HG03135 (cell line): ENCODE measurements around the gene UBE2O.

ENCODE experiments used
- ATAC-seq: cut with Tn5 transposase; IDR thresholded peaks from one replicate; pipeline ENCODE4 v1.9.1; 2021; ENCODE audit warnings: mild to moderate bottlenecking, moderate library complexity; ENCODE audit not compliant: unreplicated experiment

UBE2O gene

DNA sequence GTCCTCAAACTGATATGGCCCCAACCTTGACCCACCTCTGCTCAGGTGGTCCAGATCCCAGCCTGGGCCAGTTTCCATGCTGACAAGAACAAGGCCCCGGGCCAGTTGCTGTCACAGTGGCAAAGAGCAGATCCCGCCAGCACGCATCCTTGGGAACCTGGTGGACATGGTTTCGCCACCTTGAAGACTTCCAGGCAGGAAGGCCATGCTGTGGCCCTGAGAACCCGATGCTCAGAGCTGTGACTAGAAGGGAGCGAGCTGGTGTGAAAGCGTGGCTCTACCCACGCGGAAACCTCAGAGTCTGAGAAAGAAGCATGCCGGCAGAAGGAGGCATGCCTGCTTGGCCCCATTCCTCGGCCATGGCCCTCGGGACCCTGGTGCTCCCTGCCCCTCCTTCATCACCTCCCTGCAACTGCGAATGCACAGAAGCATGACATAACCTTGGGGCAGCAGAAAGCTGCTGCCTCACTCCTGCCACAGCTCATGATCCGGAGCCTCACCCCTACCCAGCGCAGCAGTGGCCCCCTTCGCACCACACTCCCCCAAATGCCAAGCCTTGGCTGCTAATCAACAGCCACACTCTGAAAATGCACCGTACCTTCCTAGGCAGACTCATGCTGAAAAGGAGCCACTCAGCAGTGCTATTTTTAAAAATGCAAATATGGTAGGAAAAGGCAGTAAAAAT lies 33.2 kb downstream of the UBE2O start:
- ATAC-seq: no peak

DNA sequence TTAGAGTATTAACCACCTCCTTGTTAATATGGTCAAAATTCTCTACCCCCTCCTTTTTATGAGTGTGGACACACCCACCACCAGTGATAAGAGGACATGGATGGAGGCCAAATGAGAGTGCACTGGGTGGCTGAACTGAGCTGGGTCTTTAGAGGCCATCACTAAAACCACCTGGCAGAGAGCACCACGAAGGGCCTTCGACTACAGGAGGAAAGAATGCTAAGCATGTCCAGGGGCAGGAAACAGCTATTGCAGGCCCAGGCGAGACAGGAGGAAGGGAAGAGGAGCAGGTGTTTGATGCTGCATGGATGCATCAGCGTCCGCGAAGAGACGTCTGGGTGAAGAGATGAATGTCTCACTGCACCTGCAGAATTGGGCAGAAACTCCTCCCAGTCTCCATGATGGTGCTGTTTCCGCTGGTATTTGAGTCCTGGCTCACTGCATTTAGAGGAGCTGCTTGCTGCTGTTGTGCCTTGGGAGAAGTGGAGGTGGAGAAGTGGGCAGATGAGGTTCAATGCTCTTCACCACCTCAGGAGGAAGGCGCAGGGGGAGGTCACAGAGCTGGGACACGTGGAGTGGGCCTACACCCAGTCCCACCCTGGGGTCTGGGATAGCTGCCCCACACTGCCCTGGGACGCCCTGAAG lies 35.3 kb downstream of the UBE2O start:
- ATAC-seq: no peak

DNA sequence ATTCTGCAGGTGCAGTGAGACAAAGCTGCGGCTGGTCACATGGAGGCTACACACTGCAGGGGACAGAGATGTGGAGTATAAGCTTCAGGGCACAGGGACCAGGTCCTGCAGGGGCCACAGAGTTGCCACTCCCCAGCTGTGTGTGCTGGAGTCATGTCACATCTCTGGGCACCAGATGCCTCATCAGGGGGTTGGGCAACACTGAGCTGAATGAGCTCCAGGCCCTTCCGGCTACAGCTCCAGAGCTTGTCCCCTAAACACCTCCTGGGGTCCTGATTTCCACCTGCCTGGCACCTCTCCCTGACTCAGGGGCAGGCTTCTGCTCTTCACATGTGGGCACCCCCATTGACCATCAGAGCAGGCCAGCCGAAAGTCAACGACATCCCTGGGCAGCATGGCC lies 36.1 kb downstream of the UBE2O start:
- ATAC-seq: no peak

DNA sequence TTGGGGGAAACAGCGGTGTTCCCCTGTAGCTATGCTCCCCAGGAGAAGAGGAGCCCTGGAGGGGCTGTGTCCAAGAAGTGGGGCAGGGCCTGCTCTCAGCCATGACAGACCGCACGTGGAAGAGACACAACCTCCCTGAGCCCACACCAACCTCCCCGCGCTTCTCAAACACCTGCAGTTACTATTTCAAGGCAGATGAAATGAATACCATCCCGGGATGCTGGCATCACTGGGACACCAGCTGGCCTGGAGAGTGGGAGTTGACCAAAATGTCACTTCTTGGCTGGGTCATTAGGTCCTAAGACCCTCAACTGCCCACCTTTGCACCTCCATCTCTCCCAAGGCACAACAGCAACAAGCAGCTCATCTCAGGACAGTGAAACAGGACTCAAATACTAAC lies 36.5 kb downstream of the UBE2O start:
- ATAC-seq: no peak

DNA sequence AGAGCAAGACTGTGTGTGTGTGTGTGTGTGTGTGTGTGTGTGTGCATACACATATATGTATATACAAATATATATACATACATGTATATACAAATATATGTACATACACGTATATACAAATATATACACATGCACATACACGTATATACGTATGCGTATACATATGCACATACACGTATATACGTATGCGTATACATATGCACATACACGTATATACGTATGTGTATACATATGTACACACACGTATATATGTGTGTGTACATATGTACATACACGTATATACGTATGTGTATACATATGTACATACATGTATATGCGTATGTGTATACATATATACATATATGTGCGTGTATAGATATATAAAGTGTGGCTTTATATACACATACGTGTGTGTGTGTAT lies 37.2 kb downstream of the UBE2O start:
- ATAC-seq: no peak

DNA sequence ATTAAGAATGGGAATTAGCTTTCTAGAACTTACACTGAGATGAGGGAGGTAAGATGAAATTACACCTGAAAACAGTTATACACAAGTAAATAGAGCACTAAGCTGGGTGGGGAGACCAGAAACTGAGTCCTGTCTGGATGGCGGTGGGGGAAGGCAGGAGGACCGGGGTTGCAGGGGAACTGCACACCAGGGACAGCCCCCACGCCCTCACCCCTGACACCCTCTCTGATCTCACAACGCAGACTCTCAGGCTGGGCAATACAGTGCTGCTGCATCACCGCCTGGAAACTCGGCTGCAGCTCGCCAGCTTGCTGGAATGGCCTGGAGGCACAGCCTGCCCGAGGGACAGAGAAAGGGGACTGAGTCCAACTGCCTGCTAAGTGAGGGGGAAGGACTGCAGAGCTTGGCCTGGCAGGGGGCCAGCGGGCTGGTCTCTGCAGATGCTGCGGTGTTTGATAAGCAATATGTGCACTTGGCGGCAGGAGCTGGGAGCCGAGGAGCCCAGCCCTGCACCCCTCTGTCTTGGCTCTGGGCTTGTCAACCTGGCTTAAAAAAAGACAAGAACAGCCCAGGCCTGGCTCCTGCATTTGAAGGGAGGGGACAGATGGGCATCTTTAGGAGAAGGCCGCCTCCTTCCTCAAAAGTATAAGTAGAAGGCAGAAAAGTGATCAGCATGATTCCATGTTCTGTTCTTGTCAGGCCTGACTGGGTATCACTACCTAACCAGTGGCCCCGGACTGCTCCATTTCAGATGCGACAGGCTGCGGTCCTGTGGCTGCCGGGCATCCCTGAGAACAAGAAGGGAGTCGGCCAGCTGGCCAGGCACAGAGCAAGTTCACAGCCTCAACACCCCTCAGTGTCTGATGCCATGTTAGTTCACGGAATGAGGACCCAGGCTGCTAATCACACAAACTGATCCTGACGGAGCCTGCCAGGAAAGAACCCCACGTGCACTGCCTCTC lies 38.3 kb downstream of the UBE2O start:
- no peak for ATAC-seq

DNA sequence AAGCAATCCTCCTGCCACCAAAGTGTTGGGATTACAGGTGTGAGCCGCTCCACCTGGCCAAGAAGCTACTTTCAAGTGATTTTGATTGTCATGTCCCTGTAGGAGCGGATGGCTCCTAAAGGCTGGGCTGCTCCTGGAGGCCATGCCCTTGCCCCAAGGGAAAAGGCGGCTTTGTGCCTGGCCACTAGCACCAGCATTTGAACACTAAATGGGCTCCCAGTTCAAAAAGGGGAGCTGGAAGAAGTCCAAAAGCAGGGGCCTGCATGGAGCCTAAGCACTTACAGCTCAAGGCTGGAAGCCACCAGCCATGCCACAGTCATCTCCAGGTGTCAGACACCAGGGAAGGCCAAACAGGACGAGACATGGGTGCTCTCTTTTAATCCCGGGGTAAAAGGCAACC lies 41.7 kb downstream of the UBE2O start:
- no peak for ATAC-seq

DNA sequence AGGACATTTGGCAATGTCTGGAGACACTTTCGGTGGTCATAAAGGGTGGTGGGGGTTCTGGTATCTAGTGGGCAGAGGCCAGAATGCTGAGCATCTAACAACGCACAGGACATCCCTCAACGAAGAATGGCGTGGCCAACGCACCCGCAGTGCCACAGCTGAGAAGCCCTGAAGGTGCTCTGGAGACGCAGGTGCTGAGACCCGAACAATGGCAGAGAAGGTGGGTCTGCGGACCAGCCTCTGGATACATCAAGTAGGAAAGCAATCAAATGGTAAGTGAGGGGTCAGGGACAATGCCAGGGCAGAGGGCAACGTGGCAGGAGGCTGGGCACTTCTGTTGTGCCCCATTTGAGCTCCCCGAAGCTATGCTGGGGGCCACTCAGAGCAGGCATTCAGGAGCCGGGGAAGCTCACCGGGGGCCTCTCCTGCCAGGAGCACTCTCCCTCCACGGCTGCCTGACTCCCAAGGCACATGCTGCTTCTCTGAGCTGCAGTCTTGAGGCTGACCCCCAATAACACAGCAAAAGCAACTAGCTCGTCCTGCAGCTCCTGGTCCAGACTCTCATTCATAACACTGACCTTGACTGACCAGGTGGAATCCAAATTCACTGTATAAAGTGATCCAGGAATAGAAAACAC lies 42.5 kb downstream of the UBE2O start:
- ATAC-seq: no peak

DNA sequence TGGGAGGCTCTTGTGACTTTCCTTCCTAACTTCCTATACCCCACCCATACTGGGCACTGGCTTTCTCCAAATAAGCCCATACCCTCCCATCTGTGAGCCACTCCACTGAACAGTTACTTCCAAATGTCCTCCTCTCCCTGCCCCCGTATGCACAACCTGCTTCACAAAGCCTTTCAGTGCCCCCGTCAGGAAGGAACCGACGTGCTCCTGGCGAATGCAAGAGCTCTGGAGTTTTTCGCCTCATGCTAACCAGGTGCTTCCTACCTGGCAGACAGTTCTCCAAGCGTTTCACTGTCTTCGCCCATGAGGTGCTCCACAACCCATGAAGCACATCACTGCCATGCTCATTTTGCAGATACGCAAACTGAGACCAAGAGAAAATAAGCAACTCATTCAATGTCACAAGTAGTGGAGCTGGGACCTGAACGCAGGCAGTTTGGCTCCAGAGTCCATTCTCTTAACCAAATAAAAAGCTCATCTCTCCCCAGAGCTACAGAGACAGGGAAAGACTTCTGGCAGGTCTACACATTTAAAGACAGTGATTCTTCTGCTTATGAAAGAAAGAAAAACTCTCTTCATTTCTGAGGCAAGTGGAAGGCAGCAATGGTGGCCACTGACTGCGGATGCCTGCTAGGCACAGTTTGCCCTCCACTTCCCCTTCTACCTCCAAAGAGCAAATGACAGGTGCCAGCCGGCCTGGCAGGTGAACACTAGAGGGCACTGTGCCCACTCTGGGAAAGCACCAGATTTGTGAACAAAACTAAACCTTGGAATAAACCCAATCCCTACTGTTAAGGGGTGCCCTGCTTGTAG lies 44.7 kb downstream of the UBE2O start:
- ATAC-seq: no peak

DNA sequence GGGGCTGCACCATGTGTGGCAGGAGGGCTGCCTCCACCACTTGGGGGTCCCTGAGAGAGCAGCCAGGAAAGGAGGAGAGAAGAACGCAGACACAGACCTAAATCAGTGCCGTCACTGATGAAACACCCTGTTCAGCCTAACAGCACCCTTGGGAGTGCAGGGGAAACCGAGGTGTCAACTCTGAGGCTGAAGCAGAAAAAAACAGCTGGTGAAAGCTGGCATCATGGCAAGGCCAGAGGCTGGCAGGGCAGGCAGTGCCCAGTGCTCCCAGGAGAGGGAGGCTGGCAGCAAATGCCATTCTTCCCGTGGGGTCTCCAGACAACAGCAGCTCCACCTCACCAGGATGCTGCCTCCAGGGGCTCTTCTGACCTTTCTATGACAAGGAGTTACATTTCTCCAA lies 45.4 kb downstream of the UBE2O start:
- ATAC-seq: no peak

DNA sequence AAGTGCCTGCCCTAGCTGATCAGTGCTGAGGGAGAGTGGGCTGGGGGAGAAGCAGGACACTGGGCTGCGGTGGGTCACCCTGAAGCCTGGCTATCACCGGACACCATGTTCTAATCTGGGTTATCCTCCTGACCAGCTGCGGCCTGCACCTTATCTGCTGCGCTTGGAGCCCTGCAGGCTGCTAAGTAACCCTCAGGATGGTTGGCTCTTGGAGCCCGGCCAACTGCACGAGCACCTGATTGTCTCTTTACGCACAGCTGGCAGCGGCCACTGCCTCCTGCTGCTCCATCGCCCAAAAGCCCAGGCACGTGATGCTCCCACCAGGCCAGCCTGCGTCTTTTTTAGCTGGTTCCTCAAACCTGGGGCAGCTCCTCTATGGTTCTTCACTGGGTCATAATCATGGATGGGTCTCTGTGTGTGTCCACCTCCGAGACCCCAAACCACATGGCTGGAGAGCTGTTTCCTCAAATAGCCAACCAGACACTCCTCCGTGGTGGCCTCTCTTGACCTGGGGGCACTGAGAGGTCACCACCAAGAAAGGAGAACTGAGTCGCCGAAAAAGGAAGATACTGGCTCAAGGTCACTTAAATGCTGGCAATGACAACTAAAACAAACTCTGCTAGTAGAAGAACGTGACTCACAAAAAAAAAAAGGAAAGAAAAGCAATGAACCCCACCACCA lies 46.8 kb downstream of the UBE2O start:
- ATAC-seq: no peak

DNA sequence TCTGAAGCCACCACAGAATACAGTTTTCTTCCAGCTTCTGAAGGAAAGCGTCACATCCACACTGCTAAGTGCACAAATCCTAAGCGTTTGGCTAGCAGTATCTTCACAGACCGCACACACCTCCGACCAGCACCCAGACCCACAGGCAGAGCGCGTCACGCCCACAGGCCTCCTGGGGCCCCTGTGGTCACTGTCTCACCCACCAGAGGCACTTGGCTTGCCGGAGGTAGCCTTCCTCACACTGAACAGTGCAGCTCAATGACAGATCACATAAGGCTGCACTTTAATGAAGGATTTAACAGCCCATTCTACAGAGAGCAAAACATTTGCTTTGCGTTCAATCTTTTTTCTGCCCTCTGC lies 47.4 kb downstream of the UBE2O start:
- ATAC-seq: no peak

DNA sequence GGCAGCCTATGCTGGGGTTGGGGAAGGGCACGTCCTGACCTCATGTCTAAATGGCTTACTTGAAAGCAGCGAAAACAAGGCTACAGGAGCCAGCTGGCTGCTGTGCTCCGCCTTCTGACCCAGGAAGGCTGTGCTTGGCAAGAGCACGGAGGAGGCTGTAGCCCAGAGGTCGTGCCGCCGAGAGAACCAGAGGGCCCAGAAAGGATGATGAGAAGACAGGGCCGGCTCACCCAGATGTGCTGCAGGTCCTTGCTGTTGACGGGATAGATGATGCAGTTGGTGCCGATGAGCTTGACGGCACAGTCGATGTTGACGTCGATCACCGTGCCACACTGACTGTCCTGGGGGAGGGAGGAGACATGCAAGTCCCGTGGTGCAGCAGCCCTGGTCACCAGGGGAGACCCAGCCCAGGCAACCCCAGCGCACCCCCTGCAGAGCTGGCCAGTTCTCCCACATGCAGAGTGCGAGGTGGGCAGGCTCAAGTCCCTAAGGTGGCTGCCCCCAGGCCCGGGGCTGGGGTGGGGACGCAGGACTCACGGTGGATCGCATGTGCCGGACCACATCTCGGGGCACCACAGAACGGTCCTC lies 47.9 kb downstream of the UBE2O start:
- ATAC-seq: no peak

DNA sequence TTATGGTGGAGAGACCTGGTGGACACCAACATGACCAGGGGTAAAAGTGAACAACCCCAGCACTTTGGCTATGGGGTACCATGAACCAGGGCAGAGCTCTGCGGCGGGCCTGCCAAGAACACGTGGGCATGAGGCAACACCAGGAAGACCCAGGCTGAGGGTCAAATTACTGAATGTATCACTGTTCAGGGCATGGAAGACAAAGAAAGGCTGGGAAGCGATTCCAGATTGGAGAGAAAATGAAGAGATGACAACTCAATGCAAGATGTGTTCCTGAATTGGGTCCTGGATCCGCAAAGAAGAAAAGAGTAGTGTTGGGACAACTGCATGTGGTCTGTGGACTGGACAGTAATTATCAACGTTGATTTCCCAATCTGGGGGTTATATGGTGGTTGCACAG lies 48.7 kb downstream of the UBE2O start:
- no peak for ATAC-seq

DNA sequence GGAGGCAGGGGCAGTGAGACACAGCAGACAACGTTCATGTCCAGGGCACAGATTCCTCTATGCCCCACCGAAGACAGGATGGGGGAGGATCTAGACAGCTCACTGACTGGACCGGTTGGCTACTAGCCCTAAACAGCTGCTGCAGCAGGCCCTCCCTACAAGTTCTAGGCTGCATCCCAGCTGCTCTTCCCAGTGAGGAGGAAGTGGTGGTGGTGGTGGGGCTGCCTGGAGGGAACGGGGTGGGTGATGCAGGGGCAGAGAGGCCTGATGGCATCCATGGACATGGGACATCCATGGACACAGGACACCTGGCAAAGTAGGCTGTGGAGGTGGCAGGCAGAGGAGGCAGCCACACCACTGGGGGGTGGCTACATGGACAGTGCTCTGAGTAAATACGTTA lies 50.2 kb downstream of the UBE2O start:
- no peak for ATAC-seq

DNA sequence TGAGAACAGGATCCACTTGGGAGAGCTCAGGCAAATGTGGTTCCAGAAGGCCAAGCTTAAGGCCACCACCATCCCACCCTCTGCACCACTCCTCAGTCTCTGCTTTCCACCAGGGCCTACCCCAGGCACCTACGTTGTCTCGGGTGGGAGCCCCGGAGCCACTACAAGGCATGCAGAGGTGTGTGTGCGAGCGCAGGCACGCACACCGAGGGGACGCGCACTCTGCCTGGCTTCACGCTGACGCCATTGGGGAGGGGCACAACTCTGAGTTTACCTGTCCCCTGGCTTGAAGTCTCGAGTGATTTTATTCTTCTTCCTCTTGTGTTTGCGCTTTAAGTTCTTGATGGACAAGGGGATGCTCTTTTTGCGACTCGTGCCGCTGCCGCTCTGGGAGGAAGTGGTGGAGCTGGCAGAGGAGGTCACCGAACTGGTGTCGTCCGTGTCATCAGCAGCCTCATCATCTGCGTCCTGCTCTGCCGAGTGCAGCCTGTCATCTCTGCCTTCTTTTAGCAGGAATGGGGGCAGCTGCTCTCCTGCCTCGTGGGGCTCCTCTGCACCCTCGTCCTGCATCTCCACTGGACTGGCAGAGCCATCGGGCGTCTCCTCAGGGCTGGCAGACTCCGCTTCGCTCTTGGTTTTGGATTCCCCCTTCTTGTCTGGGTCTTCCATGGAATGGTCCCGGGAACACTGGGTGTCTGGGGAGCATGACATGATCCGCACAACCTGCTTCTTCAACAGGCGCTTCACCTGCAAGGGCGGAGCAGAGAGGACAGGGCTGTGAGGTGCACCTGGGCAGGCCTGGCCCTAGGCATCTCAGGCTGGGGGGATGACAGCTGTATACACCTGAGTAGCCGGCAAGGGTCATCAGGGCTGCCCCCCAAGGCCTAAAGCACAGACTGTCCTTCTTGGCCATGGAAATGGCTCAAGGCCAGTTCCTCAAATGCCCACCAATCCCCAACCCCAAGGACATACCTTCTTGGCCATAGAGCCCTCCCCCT lies 53.5 kb downstream of the UBE2O start:
- no peak for ATAC-seq

DNA sequence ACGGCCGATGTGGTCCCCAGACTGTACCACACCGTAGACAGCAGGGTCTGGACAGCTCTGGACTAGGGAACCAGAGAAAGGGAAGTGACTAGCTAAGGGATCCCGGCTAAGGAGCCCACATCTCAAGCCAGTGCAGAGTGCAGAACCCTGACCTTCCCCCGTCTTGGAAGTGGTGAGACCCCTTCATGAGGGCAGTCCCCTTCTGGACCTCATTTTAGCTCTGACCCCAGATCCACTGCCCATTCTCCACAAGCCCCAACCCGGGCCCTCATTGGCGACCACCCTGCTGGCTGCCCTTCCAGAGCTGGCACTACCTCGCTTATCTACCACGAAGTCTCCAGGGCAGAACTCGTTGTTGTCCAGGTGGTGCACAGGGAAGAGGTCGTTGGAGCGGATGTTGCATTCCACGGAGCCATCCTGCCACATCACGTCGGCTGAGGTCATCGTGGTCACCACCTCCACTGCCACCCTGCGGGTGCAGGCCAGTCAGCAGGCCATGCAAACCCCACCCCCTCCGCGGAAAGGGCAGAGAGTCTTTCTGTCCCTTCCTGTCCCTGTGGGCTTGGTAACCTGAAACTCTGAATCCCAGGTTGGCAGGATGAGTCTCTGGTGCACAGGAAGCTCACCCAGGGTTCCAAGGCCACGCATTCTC lies 54.3 kb downstream of the UBE2O start:
- no peak for ATAC-seq
